IPS DF 19.7 (cell line): ENCODE data around the gene ST14.
"Not testable (repeated sequence)": the region's sequence is repeated elsewhere in the genome, so short reads cannot be mapped to it uniquely, and the experiment has no call there.

Experiments used
- DNase-seq: peaks from one replicate; pipeline ENCODE4 v3.0.0-alpha.2; 2013; ENCODE audit warnings: low read depth, low spot score

ST14 gene

GRCh38 chr11:130233486-130233885, 73.9 kb downstream of the ST14 start:
- not testable (repeated sequence) for DNase-seq

GRCh38 chr11:130233888-130234287, 74.3 kb downstream of the ST14 start:
- DNase-seq = not testable (repeated sequence)

DNA sequence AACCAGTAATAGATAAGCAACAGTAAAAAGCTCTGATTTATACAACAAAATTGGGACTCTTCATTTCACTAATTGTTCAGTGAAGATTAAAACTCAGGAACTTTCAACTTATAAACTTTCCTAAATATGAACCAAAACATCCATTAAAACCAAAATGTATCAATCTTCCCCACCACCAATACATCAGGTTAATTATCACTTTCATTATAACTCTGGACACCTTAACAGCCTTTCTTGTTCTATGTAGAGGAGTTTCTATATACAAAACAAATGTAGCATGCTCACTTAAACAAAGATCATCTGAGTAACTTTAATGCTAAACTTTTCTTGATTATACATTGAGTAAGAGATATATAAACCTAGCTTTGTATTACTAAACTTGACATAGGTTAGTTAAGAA, 74.7 kb downstream of the ST14 start:
- no peak for DNase-seq

DNA sequence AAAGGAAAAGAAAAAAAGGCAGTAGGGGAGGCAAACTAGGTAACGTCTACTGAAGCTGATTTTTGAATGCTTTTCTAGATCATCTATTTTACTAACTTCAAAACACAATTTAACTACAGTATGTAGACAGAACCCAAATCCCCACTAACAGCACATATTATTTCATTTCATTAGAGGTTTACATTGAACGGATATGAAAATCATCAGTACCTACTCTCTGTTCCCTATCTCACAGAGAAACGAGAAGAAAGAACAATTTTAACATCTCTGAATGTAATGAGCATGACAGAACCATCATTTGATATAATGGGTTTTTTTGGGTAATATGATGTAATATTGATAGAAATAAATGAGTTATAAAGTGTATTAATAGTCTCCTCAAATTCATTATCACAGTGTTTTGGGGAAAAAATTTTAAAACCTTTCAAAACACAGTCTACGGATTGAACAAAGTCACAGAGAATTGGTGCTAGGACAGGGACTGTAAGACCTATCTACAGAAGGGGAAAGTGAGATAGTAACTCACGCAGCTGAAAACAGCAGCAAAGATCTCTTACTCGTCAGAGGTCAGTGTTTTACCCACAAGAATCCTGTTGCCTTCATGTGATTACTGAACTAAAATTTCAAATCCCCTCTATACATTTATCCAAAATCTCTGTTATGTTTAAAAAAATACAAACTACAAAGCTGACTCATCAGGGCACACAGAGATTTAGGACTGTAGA, 77.9 kb downstream of the ST14 start:
- no peak for DNase-seq

DNA sequence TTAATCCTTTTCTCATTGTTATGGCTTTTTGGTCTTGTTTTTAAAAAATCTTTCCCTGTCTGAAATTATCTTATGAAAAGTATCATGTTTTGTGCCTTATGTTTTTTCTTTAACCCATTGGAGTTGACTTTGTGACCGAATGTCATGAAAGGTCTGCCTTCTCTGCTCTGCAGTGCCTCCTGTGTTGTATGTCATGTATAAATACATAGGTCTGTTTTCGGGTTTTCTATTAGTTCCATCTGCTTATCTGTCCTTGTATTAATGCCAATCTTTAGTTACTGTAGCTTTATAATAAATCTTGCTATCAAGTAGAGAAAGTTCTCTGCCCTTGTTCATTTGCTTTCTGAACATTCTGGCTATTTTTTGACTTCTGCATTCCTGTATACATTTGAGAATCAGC, 82.1 kb downstream of the ST14 start:
- DNase-seq = no peak

- DNase-seq = no peak
Observed at GRCh38 chr11:130243816-130244215, 84.2 kb downstream of the ST14 start.

DNA sequence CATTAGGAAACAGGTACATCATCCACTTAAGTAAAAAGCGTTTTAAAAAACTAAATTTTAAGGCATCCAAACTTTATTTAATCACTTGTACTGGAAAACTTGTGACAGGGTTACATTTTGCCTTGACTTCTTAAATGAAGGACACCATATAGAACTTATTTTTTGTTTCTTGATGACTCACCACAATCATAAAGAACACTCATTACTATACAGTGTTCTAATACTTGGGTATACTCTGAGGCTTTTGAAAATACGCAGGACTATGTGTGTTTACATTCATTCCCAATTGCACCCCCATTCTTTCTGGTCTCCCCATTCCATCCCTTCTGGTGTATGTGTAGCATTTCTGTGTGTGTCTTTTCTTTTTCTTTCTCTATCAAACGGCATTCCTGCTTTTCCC, 85.3 kb downstream of the ST14 start:
- no peak for DNase-seq

DNA sequence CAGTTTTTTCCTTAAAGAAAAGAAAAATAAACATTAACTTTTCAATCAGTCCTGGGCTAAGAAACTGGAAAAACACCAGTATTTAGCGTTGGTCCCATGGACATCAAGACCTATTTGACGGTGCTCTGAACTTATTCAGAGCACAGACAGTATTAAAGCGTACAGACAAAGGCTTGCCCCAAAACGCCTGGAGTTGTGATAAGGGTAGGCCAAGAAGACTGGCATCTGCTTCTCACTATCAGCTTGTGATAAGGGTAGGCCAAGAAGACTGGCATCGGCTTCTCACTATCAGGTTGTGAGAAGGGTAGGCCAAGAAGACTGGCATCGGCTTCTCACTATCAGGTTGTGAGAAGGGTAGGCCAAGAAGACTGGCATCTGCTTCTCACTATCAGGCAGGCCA, 85.8 kb downstream of the ST14 start:
- DNase-seq = not testable (repeated sequence)

DNA sequence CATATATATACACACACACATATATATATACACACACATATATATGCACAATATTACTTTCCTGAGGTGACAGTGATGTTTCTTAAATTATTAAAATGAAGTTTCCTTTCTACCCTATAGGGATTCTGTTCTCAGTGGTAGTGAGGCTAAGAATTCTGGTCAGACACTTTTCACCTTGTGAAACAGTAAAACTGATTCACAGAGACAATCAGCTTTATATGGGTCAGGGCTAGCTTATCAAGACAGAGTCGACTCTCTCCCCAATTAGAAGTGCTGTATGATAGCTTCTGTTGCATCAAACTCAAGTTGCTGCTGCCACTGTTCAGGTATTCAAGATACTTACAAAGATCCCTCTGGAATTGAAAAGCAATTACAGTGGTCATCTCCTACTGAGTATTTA, 86.7 kb downstream of the ST14 start:
- no peak for DNase-seq

DNA sequence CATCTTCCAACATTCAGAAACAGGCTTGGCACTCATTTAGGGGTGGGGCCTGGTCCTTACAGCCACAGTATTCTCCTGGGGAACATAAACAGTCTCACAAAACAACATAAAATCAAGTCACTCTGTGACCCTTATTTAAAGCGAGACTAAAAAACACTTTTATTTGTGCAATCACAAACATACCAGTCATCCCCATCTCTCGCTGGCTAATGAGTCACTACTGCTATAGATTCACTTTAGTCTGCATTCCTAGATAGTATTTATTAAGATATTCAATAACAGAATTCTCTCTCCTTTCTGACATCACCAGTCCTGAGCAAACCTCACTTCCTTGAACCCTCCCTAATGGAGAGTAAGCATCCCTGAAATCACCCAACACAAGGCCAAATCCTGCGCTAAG, 87.2 kb downstream of the ST14 start:
- DNase-seq = no peak

DNA sequence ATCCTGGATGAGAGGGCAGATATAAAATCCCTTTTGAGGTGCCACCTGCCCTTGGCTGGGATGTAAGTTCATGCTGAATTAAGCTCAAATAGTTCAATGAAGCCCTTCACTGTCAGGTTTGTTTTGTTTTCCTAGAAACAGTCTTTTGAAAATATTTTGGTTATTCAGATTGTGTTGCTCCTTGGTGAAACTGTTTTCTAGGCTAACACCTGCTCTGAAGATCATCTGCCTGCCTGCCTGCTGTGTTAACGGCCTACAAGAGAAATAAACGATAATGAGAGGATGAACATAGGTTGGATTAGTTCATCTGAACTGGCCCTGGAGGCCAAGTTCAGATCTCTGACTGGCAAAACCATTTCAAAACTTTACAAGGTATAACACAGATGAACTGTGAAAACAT, 87.7 kb downstream of the ST14 start:
- no peak for DNase-seq

GRCh38 chr11:130249371-130249770, 89.8 kb downstream of the ST14 start:
- no peak for DNase-seq

- not testable (repeated sequence) for DNase-seq
Observed at GRCh38 chr11:130249929-130250328, 90.3 kb downstream of the ST14 start.

DNA sequence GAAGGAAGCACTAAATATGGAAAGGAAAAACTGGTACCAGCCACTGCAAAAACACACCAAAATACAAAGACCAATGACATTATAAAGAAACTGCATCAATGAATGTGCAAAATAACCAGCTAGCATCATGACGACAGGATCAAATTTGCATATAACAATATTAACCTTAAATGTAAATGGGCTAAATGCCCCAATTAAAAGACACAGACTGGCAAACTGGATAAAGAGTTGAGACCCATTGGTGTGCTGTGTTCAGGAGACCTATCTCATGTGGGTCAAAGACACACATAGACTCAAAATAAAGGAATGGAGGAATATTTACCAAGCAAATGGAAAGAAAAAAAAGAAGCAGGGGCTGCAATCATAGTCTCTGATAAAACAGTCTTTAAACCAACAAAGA, 92.2 kb downstream of the ST14 start:
- DNase-seq = not testable (repeated sequence)
